ENCODE results near the gene OSBPL6. TPM values are rescaled to one million over a fixed set of nuclear protein-coding genes. Genes with fewer than 3 reads are reported as not detected.
"Not testable (repeated sequence)": the region's sequence is repeated elsewhere in the genome, so short reads cannot be mapped to it uniquely, and the experiment has no call there.

Gene OSBPL6
- total RNA-seq, 1 experiment from 2014 or later: 4.6 TPM

DNA sequence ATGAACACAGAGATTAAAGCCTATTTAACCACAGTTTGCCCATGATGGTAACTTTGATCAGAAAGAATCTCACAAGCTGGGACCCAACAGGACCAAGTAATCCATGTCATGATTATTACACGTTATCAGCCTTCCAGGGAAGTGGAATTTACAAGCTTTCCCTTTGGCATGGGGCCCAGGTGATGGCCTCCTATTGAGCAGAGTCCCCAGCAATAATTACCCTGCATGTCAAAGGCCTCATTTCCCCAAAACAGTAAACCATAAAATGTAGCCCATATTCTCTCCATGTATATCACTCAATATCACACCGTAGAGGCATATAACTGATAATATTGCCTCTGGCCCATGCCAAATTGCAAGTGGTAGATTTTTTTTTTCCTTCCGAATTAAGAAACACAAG, 217.7 kb downstream of the OSBPL6 start:
- Mint-ChIP-seq H3K4me3 (no peak overlapping the region), H3K27ac (no peak overlapping the region), H3K36me3 (ENCODE audit: insufficient read depth in 1 of 3, low read depth in 3 of 3) (no peaks in the 10 kb centered on the region), H3K4me1 (peaks cover 10 to 16% of the 10 kb centered on the region in 2 experiments), H3K9me3 (no peaks in the 10 kb centered on the region), H3K27me3 (ENCODE audit: low read depth) (no peaks in the 10 kb centered on the region)
- H3K18ac ChIP-seq (ENCODE audit: insufficient read length, low read depth, low read length): no peak overlapping the region
- no CpG with 5 or more reads among the region's 3 CpGs for WGBS (ENCODE audit: extremely low coverage, insufficient read length, low lambda C conversion rate)
- no peaks in the 10 kb centered on the region for H3K27me3 ChIP-seq (ENCODE audit: insufficient read depth, low read length)
- no peak overlapping the region for H2AFZ ChIP-seq (ENCODE audit: low read length)
- no peak overlapping the region for H3K23ac ChIP-seq (ENCODE audit: insufficient read length, low read depth, low read length)
- H2BK15ac ChIP-seq (ENCODE audit: low read depth, low read length): no peak overlapping the region
- H3K56ac ChIP-seq (ENCODE audit: insufficient read length, low read depth, low read length): no peak overlapping the region
- no peak overlapping the region for H2BK20ac ChIP-seq (ENCODE audit: low read depth, low read length, poor library complexity, severe bottlenecking)
- H4K5ac ChIP-seq (ENCODE audit: insufficient read length, low read depth, low read length): no peak overlapping the region
- no peak overlapping the region for H3T11ph ChIP-seq (ENCODE audit: low read length)
- H4K8ac ChIP-seq (replicated peaks; ENCODE audit: insufficient read length, low read depth, low read length): no peak overlapping the region
- no peak overlapping the region for H3K4ac ChIP-seq (ENCODE audit: low read depth, low read length)
- H3K9me3 ChIP-seq (ENCODE audit: control insufficient read depth, low read depth, low read length): no peaks in the 10 kb centered on the region
- TF ChIP-seq, protein P1, sequence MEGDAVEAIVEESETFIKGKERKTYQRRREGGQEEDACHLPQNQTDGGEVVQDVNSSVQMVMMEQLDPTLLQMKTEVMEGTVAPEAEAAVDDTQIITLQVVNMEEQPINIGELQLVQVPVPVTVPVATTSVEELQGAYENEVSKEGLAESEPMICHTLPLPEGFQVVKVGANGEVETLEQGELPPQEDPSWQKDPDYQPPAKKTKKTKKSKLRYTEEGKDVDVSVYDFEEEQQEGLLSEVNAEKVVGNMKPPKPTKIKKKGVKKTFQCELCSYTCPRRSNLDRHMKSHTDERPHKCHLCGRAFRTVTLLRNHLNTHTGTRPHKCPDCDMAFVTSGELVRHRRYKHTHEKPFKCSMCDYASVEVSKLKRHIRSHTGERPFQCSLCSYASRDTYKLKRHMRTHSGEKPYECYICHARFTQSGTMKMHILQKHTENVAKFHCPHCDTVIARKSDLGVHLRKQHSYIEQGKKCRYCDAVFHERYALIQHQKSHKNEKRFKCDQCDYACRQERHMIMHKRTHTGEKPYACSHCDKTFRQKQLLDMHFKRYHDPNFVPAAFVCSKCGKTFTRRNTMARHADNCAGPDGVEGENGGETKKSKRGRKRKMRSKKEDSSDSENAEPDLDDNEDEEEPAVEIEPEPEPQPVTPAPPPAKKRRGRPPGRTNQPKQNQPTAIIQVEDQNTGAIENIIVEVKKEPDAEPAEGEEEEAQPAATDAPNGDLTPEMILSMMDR (conservative IDR thresholded peaks at IDR 0.05): no peak
- DNase-seq: no peak
- H4K20me1 ChIP-seq (ENCODE audit: control insufficient read depth, insufficient read depth, insufficient read length): no peaks in the 10 kb centered on the region
- H3K14ac ChIP-seq (ENCODE audit: insufficient read depth, low read length): no peak overlapping the region
- H3K79me1 ChIP-seq (ENCODE audit: insufficient read depth, low read depth, low read length, poor library complexity, severe bottlenecking): no peaks in the 10 kb centered on the region
- peaks cover 3% of the 10 kb centered on the region for H3K23me2 ChIP-seq (ENCODE audit: insufficient read length, low read depth, low read length, poor library complexity, severe bottlenecking)
- no peaks in the 10 kb centered on the region for H3K4me1 ChIP-seq (ENCODE audit: insufficient read depth, low read length)
- no peak overlapping the region for H3K9ac ChIP-seq (ENCODE audit: extremely low read depth, insufficient read length, low read length)
- H2BK5ac ChIP-seq (ENCODE audit: insufficient read length, low read length): no peak overlapping the region
- no peak overlapping the region for H3K27ac ChIP-seq (ENCODE audit: insufficient read length, low read depth, low read length)
- no peak overlapping the region for H2AK5ac ChIP-seq (ENCODE audit: insufficient read length, low read length)
- no peak overlapping the region for H2BK12ac ChIP-seq (ENCODE audit: insufficient read length, low read depth, low read length)
- H4K91ac ChIP-seq (ENCODE audit: insufficient read length, low read depth, low read length): no peak overlapping the region
- H2BK120ac ChIP-seq (ENCODE audit: low read depth, low read length, poor library complexity, severe bottlenecking): no peak overlapping the region
- H3K79me2 ChIP-seq (ENCODE audit: insufficient read depth, low read length): no peaks in the 10 kb centered on the region
- H3K4me2 ChIP-seq (ENCODE audit: insufficient read depth, insufficient read length, low read length): no peak overlapping the region

- not testable (repeated sequence) for H4K5ac ChIP-seq (ENCODE audit: insufficient read length, low read depth, low read length); H2BK12ac ChIP-seq (ENCODE audit: insufficient read length, low read depth, low read length); H3K79me1 ChIP-seq (ENCODE audit: insufficient read depth, low read depth, low read length, poor library complexity, severe bottlenecking); DNase-seq; H3K27ac ChIP-seq (ENCODE audit: insufficient read length, low read depth, low read length); H3K23me2 ChIP-seq (ENCODE audit: insufficient read length, low read depth, low read length, poor library complexity, severe bottlenecking); H3K79me2 ChIP-seq (ENCODE audit: insufficient read depth, low read length); H3T11ph ChIP-seq (ENCODE audit: low read length); H3K4me2 ChIP-seq (ENCODE audit: insufficient read depth, insufficient read length, low read length); H3K27me3 Mint-ChIP-seq (ENCODE audit: low read depth); H3K4me1 ChIP-seq (ENCODE audit: insufficient read depth, low read length); H2BK20ac ChIP-seq (ENCODE audit: low read depth, low read length, poor library complexity, severe bottlenecking); H2BK120ac ChIP-seq (ENCODE audit: low read depth, low read length, poor library complexity, severe bottlenecking); H3K56ac ChIP-seq (ENCODE audit: insufficient read length, low read depth, low read length); H2BK15ac ChIP-seq (ENCODE audit: low read depth, low read length); H3K9ac ChIP-seq (ENCODE audit: extremely low read depth, insufficient read length, low read length); H3K18ac ChIP-seq (ENCODE audit: insufficient read length, low read depth, low read length); H3K23ac ChIP-seq (ENCODE audit: insufficient read length, low read depth, low read length); H3K14ac ChIP-seq (ENCODE audit: insufficient read depth, low read length); H3K27ac Mint-ChIP-seq; H3K9me3 Mint-ChIP-seq; H3K36me3 Mint-ChIP-seq (ENCODE audit: insufficient read depth in 1 of 3, low read depth in 3 of 3); H3K9me3 ChIP-seq (ENCODE audit: control insufficient read depth, low read depth, low read length); H2BK5ac ChIP-seq (ENCODE audit: insufficient read length, low read length); H3K4ac ChIP-seq (ENCODE audit: low read depth, low read length); H2AK5ac ChIP-seq (ENCODE audit: insufficient read length, low read length); H4K8ac ChIP-seq (replicated peaks; ENCODE audit: insufficient read length, low read depth, low read length); H4K20me1 ChIP-seq (ENCODE audit: control insufficient read depth, insufficient read depth, insufficient read length); H2AFZ ChIP-seq (ENCODE audit: low read length); H3K27me3 ChIP-seq (ENCODE audit: insufficient read depth, low read length); H4K91ac ChIP-seq (ENCODE audit: insufficient read length, low read depth, low read length)
- Mint-ChIP-seq H3K4me1 (peaks cover 10 to 16% of the 10 kb centered on the region in 2 experiments), H3K4me3 (peak overlapping the region; percentile 35 to 89; a peak in 4 of 5 replicates)
- no CpG with 5 or more reads among the region's 8 CpGs for WGBS (ENCODE audit: extremely low coverage, insufficient read length, low lambda C conversion rate)
Measured at GRCh38 chr2:178412453-178412852, 218.1 kb downstream of the OSBPL6 start.

Measured in H9 (cell line).